GM12878 (cell line): ENCODE results near the gene RETREG2. TPM values are rescaled to one million over a fixed set of nuclear protein-coding genes. Genes with fewer than 3 reads are reported as not detected.

Source experiments
- ATAC-seq: fragments of 200-7000 bp; cut with Tn5 transposase; 3 replicates; pipeline ENCODE4 v1.9.1; 2020; ENCODE audit warnings: mild to moderate bottlenecking, moderate library complexity
- BruUV-seq: library from RNA; stranded (reverse); fragments of 400-500 nt; replicated peaks from 2 replicates; lab custom pipeline; 2021; lab: Mats Ljungman, UMichigan
- CTCF ChIA-PET: fragments of 300-600 bp; sonication (Branson Sonifier 250); formaldehyde crosslinking; extraction: SDS; loops from one replicate; lab custom pipeline; 2021; ENCODE audit warnings: inconsistent platforms; lab: Yijun Ruan, JAX
- POLR2A ChIA-PET: fragments of 350-600 bp; formaldehyde crosslinking; extraction: SDS; loops from one replicate; lab custom pipeline; 2021; ENCODE audit warnings: inconsistent platforms; lab: Charles Lee
- RAD21 ChIA-PET: fragments of 300-600 bp; sonication (Branson Sonifier 250); formaldehyde crosslinking; loops from one replicate; lab custom pipeline; 2023; ENCODE audit warnings: antibody characterized with exemption; ENCODE audit not compliant: unreplicated experiment; lab: Charles Lee
- SMC1A ChIA-PET: fragments of 300-600 bp; sonication (Branson Sonifier 250); formaldehyde crosslinking; loops from one replicate; lab custom pipeline; 2023; ENCODE audit not compliant: unreplicated experiment, uncharacterized antibody; lab: Charles Lee
- DNase-seq: peaks from one replicate; pipeline ENCODE4 v3.0.0-alpha.2; 2011; ENCODE audit warnings: low read depth, low spot score
- FAIRE-seq: peaks from 3 replicates; lab custom pipeline; 2011; peaks lifted over from hg19 to GRCh38; lab: Jason Lieb, UNC
- H2AFZ ChIP-seq: 2 replicates; pipeline ENCODE4 v1.6.0; 2011; ENCODE audit warnings: low read depth, low read length, control low read depth; ENCODE audit not compliant: control insufficient read depth
- H3K27ac ChIP-seq: 2 replicates; pipeline ENCODE4 v1.5.1; 2011; ENCODE audit warnings: control low read depth; ENCODE audit not compliant: control insufficient read depth, insufficient read depth
- H3K27me3 ChIP-seq, 2 experiments: replicated peaks in 1 of 2; 2 replicates each; pipeline versions ENCODE4 v1.6.0 to v1.6.1; 2011; ENCODE audit warnings: low read length in 1 of 2; ENCODE audit not compliant: control insufficient read depth in 2 of 2, insufficient read depth in 2 of 2
- H3K36me3 ChIP-seq, 2 experiments: 2 replicates each; pipeline ENCODE4 v1.5.1; 2011; ENCODE audit warnings: low read length in 1 of 2; ENCODE audit not compliant: control insufficient read depth in 2 of 2, insufficient read depth in 2 of 2
- H3K4me1 ChIP-seq: 2 replicates; pipeline ENCODE4 v1.6.1; 2011; ENCODE audit warnings: mild to moderate bottlenecking, low read length, moderate library complexity, mixed read lengths; ENCODE audit not compliant: control insufficient read depth, insufficient read depth
- H3K4me2 ChIP-seq: 2 replicates; pipeline ENCODE4 v1.6.0; 2011; ENCODE audit warnings: control low read depth; ENCODE audit not compliant: control insufficient read depth, insufficient read depth
- H3K4me3 ChIP-seq: fragments of 200-600 bp; sonication (generic); 2 replicates; pipeline ENCODE4 v1.5.1; 2016
- H3K79me2 ChIP-seq: 2 replicates; pipeline ENCODE4 v1.6.0; 2011; ENCODE audit warnings: low read length; ENCODE audit not compliant: control insufficient read depth, insufficient read depth
- H3K9ac ChIP-seq: 2 replicates; pipeline ENCODE4 v1.8.0; 2011; ENCODE audit warnings: low read length, control low read depth, mixed read lengths; ENCODE audit not compliant: control insufficient read depth, insufficient read depth
- H3K9me3 ChIP-seq: replicated peaks from 3 replicates; pipeline ENCODE4 v1.5.1; 2011; ENCODE audit warnings: mild to moderate bottlenecking, low read length; ENCODE audit not compliant: control insufficient read depth, insufficient read depth
- H4K20me1 ChIP-seq: 2 replicates; pipeline ENCODE4 v1.6.0; 2011; ENCODE audit not compliant: control insufficient read depth, insufficient read depth
- CREM ChIP-seq: IDR thresholded peaks from 2 replicates; pipeline ENCODE4 v1.6.1; 2014; ENCODE audit warnings: antibody characterized with exemption, low read depth
- IKZF1 ChIP-seq: fragments of 450-650 bp; conservative IDR thresholded peaks from 2 replicates; pipeline ENCODE4 v1.6.1; 2017; ENCODE audit warnings: antibody characterized with exemption, mild to moderate bottlenecking
- KLF5 ChIP-seq: fragments of 450-650 bp; IDR thresholded peaks from 2 replicates; pipeline ENCODE4 v1.6.1; 2014; ENCODE audit warnings: mild to moderate bottlenecking; ENCODE audit not compliant: partially characterized antibody
- MEF2A ChIP-seq: IDR thresholded peaks from 2 replicates; pipeline ENCODE4 v1.6.1; 2011; ENCODE audit warnings: low read depth, mild to moderate bottlenecking, low read length, moderate library complexity; ENCODE audit not compliant: insufficient read depth
- MTA2 ChIP-seq: fragments of 450-650 bp; IDR thresholded peaks from 2 replicates; pipeline ENCODE4 v1.6.1; 2016; ENCODE audit warnings: low read depth, mild to moderate bottlenecking, moderate library complexity
- NFYB ChIP-seq: IDR thresholded peaks from 2 replicates; pipeline ENCODE4 v1.6.1; 2011; ENCODE audit warnings: low read depth, mild to moderate bottlenecking, low read length, improper control_type of control experiment, moderate library complexity; ENCODE audit not compliant: insufficient read depth
- NR2C1 ChIP-seq: fragments of 450-650 bp; IDR thresholded peaks from 2 replicates; pipeline ENCODE4 v1.6.1; 2017; ENCODE audit warnings: antibody characterized with exemption, mild to moderate bottlenecking, moderate library complexity
- PML ChIP-seq: IDR thresholded peaks from 2 replicates; pipeline ENCODE4 v1.6.1; 2012; ENCODE audit warnings: low read length, inconsistent platforms
- RAD51 ChIP-seq: fragments of 450-650 bp; IDR thresholded peaks from 2 replicates; pipeline ENCODE4 v1.6.1; 2016; ENCODE audit warnings: moderate library complexity, mild to moderate bottlenecking, inconsistent platforms
- STAT3 ChIP-seq: IDR thresholded peaks from 2 replicates; pipeline ENCODE4 v1.6.1; 2011; ENCODE audit warnings: low read depth, low read length, improper control_type of control experiment
- SUPT20H ChIP-seq: IDR thresholded peaks from 2 replicates; pipeline ENCODE4 v1.6.1; 2011; ENCODE audit warnings: low read depth, mild to moderate bottlenecking, low read length, moderate library complexity, borderline replicate concordance; ENCODE audit not compliant: control insufficient read depth
- WGBS: methylation state at CpG from one replicate; pipeline ENCODE4 v1.1.6; 2016; ENCODE audit warnings: low lambda C conversion rate; ENCODE audit not compliant: insufficient replicate concordance, insufficient coverage; ENCODE audit errors: missing lambda C conversion rate; 5-methylcytosine and 5-hydroxymethylcytosine counted together
- in situ Hi-C: fragments of 300-500 bp; cut with MboI; formaldehyde crosslinking; loops from 9 replicates; pipeline ENCODE4 v1.14.3; 2018; ENCODE audit warnings: mixed read lengths
- intact Hi-C: fragments of 100-400 bp; cut with micrococcal nuclease; formaldehyde crosslinking; loops from one replicate; pipeline ENCODE4 v1.14.2; 2022; ENCODE audit not compliant: unreplicated experiment
- polyA plus RNA-seq, 11 experiments: library from polyadenylated mRNA; depleted of rRNA in 4 of 11; unstranded in 6 of 11; stranded (reverse) in 5 of 11; fragments of >200 nt; fragmentation: Nextera tagmentation in 4 of 11; fragmentation: Illumina TruSeq in 1 of 11; extraction: Ambion mirVana in 4 of 11; extraction: Trizol in 1 of 11; gene quantifications; 1 replicate in 1 of 11; 2 replicates in 10 of 11; pipeline versions ENCODE4 v1.2.1 to v1.2.3, GENCODE V29; 2011 to 2016; ENCODE audit warnings: inconsistent platforms in 2 of 11, missing spikeins in 2 of 11, low read depth in 1 of 11
- total RNA-seq, 4 experiments: library from RNA; depleted of rRNA in 3 of 4; stranded (reverse); fragments of >200 nt in 3 of 4; fragmentation: Illumina TruSeq in 1 of 4; extraction: Trizol in 1 of 4; gene quantifications; 2 replicates each; pipeline versions ENCODE4 v1.2.1 to v1.2.3, GENCODE V29; 2013 to 2021
- TF ChIP-seq, protein P1 (sequence below): fragments of 450-650 bp; IDR thresholded peaks from 2 replicates; pipeline ENCODE4 v1.6.1; 2017; ENCODE audit warnings: mild to moderate bottlenecking
- TF ChIP-seq, protein P2 (sequence below): fragments of 150-350 bp; IDR thresholded peaks from 2 replicates; pipeline ENCODE4 v1.6.1; 2016; ENCODE audit warnings: low read depth, low read length

Gene RETREG2
- total and polyA plus RNA-seq, 10 of the 15 experiments (the other 5 are each of a cell fraction or from before 2014, with no cell fraction given), result 10.1 to 72.0 (median 28.3) TPM

- H3K9me3 ChIP-seq, result no peaks in the 10 kb centered on the region
- RAD21 ChIA-PET, result no interaction called here
- no peak for ATAC-seq
- H3K36me3 ChIP-seq, result no peaks in the 10 kb centered on the region
- no peak overlapping the region for H3K27ac ChIP-seq
- WGBS, result 95% methylated on average over 15 of the region's 16 CpGs
- no peaks in the 10 kb centered on the region for H3K27me3 ChIP-seq
- H3K4me2 ChIP-seq, result no peak overlapping the region
- H3K4me3 ChIP-seq, result no peak overlapping the region
- no peak for DNase-seq
- CTCF ChIA-PET, result interaction anchor here (0.9 to 3.0 kb wide), 4 partner anchors 10 to 100 kb away, joined by 3 to 29 read pairs (median 5); no protein-coding TSS in a partner anchor
- H4K20me1 ChIP-seq, result no peaks in the 10 kb centered on the region
- no peaks in the 10 kb centered on the region for H3K4me1 ChIP-seq
- no TSS peak for BruUV-seq
- intact Hi-C loops (no loop called here), in situ Hi-C loops (no loop called here)
- no peak overlapping the region for H3K9ac ChIP-seq
- H2AFZ ChIP-seq, result no peak overlapping the region
- TF ChIP-seq MTA2 (no peak), PML (no peak)
- SMC1A ChIA-PET, result no interaction called here
- no peaks in the 10 kb centered on the region for H3K79me2 ChIP-seq
- POLR2A ChIA-PET, result no interaction called here
- no peak for FAIRE-seq
Measured at GRCh38 chr2:219129589-219129988, 48.5 kb upstream of the RETREG2 start.

GRCh38 chr2:219131327-219131726 lies 46.7 kb upstream of the RETREG2 start:
- Histone ChIP-seq H3K4me3 (no peak overlapping the region), H3K36me3 (no peaks in the 10 kb centered on the region), H4K20me1 (no peaks in the 10 kb centered on the region), H3K4me2 (no peak overlapping the region), H3K27me3 (no peaks in the 10 kb centered on the region), H3K79me2 (no peaks in the 10 kb centered on the region), H3K9me3 (no peaks in the 10 kb centered on the region), H3K4me1 (no peaks in the 10 kb centered on the region), H2AFZ (no peak overlapping the region), H3K9ac (no peak overlapping the region), H3K27ac (no peak overlapping the region)
- intact Hi-C loops, result no loop called here
- BruUV-seq, result no TSS peak
- DNase-seq (no peak), FAIRE-seq (no peak), ATAC-seq (no peak)
- SMC1A ChIA-PET, result interaction anchor here (0.9 to 2.3 kb wide), 5 partner anchors 11 to 58 kb away, joined by 3 to 6 read pairs (median 3); no protein-coding TSS in a partner anchor
- POLR2A ChIA-PET, result no interaction called here
- RAD21 ChIA-PET, result interaction anchor here (3.0 kb wide), 1 partner anchor 11 kb away, joined by 10 read pairs; no protein-coding TSS in a partner anchor
- WGBS, result 72% methylated on average over 3 of the region's 3 CpGs
- in situ Hi-C loops, result no loop called here
- CTCF ChIA-PET, result interaction anchor here (1.3 to 3.0 kb wide), 3 partner anchors 12 to 55 kb away, joined by 4 to 29 read pairs (median 8); no protein-coding TSS in a partner anchor
- TF ChIP-seq NFYB, result no peak
- TF ChIP-seq MEF2A, result no peak
- TF ChIP-seq IKZF1, result no peak
- TF ChIP-seq, protein P1, sequence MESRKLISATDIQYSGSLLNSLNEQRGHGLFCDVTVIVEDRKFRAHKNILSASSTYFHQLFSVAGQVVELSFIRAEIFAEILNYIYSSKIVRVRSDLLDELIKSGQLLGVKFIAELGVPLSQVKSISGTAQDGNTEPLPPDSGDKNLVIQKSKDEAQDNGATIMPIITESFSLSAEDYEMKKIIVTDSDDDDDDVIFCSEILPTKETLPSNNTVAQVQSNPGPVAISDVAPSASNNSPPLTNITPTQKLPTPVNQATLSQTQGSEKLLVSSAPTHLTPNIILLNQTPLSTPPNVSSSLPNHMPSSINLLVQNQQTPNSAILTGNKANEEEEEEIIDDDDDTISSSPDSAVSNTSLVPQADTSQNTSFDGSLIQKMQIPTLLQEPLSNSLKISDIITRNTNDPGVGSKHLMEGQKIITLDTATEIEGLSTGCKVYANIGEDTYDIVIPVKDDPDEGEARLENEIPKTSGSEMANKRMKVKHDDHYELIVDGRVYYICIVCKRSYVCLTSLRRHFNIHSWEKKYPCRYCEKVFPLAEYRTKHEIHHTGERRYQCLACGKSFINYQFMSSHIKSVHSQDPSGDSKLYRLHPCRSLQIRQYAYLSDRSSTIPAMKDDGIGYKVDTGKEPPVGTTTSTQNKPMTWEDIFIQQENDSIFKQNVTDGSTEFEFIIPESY, result no peak
- TF ChIP-seq CREM, result no peak
- TF ChIP-seq STAT3, result no peak
- no peak for TF ChIP-seq SUPT20H
- TF ChIP-seq PML, result no peak
- no peak for TF ChIP-seq KLF5
- no peak for TF ChIP-seq NR2C1
- TF ChIP-seq, protein P2, sequence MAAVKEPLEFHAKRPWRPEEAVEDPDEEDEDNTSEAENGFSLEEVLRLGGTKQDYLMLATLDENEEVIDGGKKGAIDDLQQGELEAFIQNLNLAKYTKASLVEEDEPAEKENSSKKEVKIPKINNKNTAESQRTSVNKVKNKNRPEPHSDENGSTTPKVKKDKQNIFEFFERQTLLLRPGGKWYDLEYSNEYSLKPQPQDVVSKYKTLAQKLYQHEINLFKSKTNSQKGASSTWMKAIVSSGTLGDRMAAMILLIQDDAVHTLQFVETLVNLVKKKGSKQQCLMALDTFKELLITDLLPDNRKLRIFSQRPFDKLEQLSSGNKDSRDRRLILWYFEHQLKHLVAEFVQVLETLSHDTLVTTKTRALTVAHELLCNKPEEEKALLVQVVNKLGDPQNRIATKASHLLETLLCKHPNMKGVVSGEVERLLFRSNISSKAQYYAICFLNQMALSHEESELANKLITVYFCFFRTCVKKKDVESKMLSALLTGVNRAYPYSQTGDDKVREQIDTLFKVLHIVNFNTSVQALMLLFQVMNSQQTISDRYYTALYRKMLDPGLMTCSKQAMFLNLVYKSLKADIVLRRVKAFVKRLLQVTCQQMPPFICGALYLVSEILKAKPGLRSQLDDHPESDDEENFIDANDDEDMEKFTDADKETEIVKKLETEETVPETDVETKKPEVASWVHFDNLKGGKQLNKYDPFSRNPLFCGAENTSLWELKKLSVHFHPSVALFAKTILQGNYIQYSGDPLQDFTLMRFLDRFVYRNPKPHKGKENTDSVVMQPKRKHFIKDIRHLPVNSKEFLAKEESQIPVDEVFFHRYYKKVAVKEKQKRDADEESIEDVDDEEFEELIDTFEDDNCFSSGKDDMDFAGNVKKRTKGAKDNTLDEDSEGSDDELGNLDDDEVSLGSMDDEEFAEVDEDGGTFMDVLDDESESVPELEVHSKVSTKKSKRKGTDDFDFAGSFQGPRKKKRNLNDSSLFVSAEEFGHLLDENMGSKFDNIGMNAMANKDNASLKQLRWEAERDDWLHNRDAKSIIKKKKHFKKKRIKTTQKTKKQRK, result no peak
- TF ChIP-seq RAD51, result no peak
